GM21528 (cell line): ENCODE results near the gene POLR3G.

Experiments used
- ATAC-seq: cut with Tn5 transposase; IDR thresholded peaks from one replicate; pipeline ENCODE4 v1.9.1; 2021; ENCODE audit warnings: mild to moderate bottlenecking, moderate library complexity; ENCODE audit not compliant: unreplicated experiment, low FRiP score

Gene POLR3G, protein sequence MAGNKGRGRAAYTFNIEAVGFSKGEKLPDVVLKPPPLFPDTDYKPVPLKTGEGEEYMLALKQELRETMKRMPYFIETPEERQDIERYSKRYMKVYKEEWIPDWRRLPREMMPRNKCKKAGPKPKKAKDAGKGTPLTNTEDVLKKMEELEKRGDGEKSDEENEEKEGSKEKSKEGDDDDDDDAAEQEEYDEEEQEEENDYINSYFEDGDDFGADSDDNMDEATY

DNA sequence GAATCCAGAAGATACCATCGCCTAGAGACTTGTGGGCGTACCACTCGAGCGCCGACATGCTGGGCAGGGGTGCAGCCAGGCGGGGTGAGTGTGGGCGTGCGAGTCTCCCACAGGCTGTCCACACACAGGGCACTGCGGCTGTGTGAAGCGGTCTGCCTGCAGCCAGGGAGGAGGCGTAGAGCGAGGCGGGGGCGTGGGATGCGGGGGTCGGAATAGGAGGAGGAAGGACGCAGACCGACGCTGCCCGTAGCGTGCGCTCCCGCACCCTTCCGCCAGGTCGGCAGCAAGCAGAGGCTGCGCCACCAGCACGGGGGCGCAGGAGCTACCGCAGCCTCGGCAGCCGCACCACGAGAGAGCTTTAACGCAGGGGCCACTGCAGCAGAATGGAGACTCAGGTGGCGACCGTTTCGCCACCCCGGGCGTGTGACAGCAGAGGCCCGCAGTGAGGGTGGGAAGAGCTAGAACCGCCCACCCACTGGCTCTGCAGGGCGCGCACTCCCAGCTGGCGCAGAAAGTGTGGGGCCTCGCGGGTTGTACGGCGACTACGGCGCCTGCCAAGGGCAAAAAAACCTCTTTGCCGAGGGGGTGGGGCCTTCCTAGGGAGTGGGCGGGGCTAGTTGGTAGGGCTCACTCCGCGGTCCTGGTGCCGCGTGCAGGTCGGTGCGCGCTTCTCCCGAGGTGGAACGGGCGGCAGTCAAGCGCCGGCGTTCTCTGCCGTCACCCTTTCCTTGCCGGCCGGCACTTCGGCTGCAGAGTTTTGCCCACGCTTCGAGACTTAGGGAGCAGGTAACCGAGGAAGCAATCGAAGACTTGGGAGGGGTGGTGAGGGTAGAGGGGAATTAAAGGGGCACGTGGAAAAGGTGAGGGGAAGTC is at the start of gene POLR3G, which contains the start of gene MBLAC2:
POLR3G (plus strand) TSS at position 630 of the 873 bp plus-strand sequence. CDS start 10,704 bp downstream, outside the sequence.
MBLAC2 (minus strand) TSS at position 537 of the 873 bp plus-strand sequence; CDS start at position 58, 479 bp downstream.
- peak; percentile 91 for ATAC-seq

DNA sequence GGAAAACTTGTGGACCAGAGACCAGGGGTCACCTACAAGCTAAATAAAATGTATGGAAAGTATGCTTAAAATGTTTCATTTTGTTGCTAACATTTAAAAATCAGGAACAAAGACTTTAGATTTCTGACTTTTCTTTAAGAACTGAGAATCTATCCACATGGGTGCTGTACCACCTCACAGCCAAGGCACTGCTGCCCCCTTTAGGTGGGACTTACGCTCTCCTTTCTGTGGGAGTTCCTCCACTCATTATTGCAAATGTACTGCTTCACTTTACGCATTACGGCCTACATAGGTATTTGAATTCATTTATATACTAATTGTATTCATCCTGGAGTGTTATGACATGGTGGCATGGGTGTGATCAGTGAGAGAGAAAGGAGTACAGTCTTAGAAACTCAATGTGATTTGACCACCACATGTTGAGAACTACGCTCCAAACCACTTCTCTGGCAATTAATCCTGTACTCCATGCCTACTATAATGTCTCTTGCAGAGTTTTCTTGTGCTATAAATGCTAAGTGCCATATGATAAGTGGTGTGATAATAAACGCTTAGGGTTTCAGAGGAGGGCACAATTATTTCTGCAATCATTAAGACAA is 40.4 kb upstream of the POLR3G start:
- no peak for ATAC-seq

- ATAC-seq, result no peak
These were observed 37.0 kb upstream of the POLR3G start for GRCh38 chr5:90437663-90438062.

GRCh38 chr5:90438100-90438499 is 36.6 kb upstream of the POLR3G start:
- no peak for ATAC-seq

DNA sequence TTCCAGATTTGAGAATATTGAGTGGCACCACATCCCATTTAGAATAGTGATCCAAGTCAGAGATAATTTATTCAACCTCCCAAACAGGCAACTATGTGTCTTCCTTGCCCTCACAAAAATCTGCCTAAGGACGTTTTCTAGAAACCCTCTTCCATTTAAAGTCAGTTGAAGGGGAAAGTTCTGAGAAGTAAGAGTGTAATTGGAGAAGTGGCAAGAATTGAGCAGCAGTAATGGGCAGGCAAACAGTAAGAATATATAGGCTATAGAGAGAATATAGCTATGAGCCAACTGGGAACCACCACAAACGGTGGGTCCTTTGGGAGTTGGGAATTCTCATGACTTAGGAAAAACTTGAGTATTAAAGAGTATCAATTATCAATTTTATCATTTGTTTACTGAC is 34.0 kb upstream of the POLR3G start:
- no peak for ATAC-seq

DNA sequence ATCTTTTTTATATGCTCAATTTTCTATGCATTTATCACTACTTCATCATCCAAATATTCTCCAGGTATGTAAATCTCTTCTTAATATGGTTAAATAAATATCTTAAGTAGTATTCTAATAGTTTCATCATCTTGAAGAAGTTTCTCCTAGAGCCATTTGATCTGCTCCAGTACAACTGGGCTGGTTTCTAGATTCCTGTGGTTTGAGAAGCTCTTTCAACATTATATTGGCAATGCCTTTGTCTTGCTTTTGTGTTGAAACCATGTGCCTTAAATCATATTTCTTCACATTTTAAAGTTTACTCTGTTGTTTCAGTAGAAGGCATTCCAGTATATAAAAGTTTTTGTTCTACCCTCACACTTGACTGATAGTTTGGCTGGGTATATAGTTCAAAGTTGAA is 27.7 kb upstream of the POLR3G start:
- ATAC-seq, result no peak

DNA sequence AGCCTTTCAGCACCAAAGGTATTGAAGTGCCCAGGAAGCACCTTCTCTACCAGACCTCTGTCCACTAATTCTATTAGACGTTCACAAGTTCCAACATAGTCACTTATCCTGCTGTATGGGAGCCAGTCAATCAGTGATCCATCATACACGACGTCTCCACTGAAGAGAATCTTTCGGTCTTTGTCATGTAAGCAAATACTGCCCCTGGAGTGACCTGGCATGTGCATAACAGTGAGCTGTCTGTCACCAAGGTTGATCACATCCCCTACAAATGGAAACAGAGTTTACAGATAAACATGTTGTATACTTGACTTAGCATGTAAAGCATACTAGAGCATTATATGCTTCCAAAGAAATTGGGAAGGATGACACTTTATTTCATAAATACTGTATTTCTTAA is 13.4 kb upstream of the POLR3G start:
- no peak for ATAC-seq

GRCh38 chr5:90472783-90473395 is 1.8 kb upstream of the POLR3G start:
- peak; percentile 3 for ATAC-seq

GRCh38 chr5:90473396-90474234 is 1.0 kb upstream of the POLR3G start:
- ATAC-seq, result peak; percentile 26

DNA sequence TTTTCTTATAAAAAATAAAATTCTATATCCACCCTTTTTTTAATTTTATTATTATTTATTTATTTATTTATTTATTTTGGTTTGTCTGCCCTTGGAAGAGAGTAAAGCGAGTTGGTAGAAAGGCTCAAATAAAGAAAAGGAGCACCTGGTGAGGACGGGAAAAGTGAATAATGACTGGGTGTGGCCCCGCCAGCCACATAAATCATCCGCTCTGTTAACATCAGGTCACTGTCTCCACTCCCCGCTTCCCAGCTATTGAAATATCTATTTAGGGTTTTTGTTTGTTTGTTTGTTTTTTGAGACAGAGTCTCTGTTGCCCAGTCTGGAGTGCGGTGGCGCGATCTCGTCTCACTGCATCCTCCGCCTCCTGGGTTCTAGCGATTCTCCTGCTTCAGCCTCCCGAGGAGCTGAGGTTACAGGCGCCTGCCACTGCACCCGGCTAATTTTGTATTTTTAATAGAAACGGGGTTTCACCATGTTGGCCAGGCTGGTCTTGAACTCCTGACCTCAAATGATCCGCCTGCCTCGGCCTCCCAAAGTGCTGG is 844 bp downstream of the POLR3G start:
- no peak for ATAC-seq

DNA sequence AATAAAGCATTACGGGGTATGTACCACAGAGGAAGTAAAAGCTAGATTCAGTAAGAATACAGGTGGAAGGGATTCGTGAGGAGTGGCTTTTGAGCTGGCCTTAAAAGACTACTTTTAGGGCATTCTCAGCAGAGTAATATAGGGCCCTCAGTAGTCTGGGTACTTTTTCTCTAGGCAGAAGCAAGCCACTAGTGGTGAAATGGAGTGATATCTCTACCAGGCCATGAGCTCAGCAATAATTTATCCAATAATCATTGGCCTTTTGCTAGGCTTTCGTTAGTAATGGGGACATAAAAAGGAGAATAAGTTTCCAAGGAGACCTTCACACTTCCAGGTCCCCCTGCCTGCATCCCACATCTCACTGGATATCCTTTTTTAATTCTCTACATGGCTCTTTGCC is 1.7 kb downstream of the POLR3G start:
- ATAC-seq, result no peak

GRCh38 chr5:90477073-90477472 is 2.4 kb downstream of the POLR3G start:
- no peak for ATAC-seq

- no peak for ATAC-seq
These were observed 3.1 kb downstream of the POLR3G start for GRCh38 chr5:90477621-90478215.

DNA sequence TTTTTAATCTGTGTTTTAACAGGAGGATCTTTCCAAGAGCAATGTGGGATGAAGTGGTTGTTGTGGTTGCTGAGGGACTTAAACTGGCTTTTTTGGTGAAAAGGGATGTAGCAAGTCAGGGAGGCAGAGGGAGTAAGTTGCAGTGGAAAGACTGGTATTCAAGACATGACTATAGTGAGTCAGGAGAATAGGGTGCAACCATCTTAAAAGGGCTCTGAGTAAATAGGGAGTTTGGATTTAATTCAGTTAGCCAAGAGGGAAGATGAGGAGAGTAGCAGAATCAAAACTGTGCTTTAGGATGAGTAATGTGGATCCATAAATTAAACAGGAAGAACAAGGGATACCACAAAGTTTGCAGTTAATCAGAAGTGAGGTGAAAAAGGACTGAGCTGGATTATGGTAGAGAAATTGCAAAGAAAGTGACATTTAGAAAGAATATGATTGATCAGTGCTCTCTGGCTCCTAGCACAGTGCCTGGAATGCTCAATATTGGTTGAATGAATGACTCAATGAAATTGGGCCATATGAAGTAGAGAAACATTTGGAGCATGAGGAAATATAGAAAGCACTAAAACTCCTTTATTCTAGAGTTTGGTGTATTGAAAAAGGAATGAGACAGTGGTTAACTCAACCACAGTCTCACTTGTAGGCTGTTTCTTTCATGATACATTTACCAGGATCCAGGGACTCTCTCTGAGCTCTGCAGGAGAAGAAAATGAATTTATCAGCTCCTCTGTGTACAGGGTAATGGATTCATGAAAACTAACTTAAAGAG is 5.1 kb downstream of the POLR3G start:
- no peak for ATAC-seq

DNA sequence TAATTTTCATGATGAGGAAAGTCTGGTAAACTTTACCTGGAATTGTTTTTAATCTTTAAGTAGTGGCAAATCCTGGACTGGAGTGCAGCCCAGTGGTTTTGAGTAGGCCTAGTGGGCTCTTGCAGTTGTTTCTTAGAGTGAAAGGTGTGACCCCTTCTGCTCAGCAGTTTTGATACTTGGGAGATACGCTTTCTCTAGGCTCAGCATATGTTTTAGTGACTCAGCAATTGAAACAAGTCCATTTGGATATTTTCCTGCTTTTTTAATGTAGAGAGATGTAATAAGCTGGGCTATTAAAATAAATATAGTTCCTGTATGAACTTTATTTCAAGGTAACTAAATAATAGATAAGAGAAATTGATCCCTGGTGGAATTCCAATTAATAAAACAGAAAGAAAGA is 6.0 kb downstream of the POLR3G start:
- no peak for ATAC-seq

GRCh38 chr5:90483206-90483605 is 8.5 kb downstream of the POLR3G start:
- ATAC-seq, result no peak

GRCh38 chr5:90484540-90484939 is 9.9 kb downstream of the POLR3G start:
- no peak for ATAC-seq

GRCh38 chr5:90488791-90489190 is 14.1 kb downstream of the POLR3G start:
- ATAC-seq, result no peak

DNA sequence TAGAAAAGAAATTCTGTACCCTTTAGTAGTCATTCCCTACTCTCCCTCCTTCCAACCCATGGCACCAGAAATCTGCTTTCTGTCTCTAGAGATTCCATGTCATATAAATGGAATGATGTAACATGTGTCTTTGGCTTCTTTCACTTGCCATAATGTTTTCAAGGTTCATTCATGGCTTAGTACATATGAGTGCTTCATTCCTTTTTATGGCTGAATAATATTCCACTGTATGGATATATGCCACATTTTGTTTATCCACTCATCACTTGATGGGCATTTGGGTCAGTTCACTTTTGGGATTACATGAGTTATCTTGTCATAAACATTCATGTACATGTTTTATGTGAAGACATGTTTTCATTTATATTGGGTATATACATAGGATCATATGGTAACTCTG is 19.4 kb downstream of the POLR3G start:
- ATAC-seq, result no peak
